HG03280 (cell line): Measurements from ENCODE around the gene QRICH2.
"Not testable (repeated sequence)": the region's sequence is repeated elsewhere in the genome, so short reads cannot be mapped to it uniquely, and the experiment has no call there.

Source experiments
- ATAC-seq: cut with Tn5 transposase; IDR thresholded peaks from one replicate; pipeline ENCODE4 v1.9.1; 2021; ENCODE audit warnings: mild to moderate bottlenecking, moderate library complexity; ENCODE audit not compliant: unreplicated experiment

The QRICH2 gene

GRCh38 chr17:76250141-76250540, 57.9 kb downstream of the QRICH2 start:
- ATAC-seq: no peak

- ATAC-seq: no peak
Measured at GRCh38 chr17:76248013-76248782, 59.9 kb downstream of the QRICH2 start.

- no peak for ATAC-seq
Measured at GRCh38 chr17:76247304-76247703, 60.8 kb downstream of the QRICH2 start.

GRCh38 chr17:76246080-76247066, 61.7 kb downstream of the QRICH2 start:
- ATAC-seq: peak; percentile 91

- not testable (repeated sequence) for ATAC-seq
Measured at GRCh38 chr17:76244721-76245120, 63.4 kb downstream of the QRICH2 start.

GRCh38 chr17:76243826-76244679, 64.0 kb downstream of the QRICH2 start:
- no peak for ATAC-seq

GRCh38 chr17:76241691-76242255, 66.3 kb downstream of the QRICH2 start:
- ATAC-seq: no peak

- no peak for ATAC-seq
Measured at GRCh38 chr17:76241204-76241538, 66.9 kb downstream of the QRICH2 start.

- ATAC-seq: peak; percentile 73
Measured at GRCh38 chr17:76240461-76241203, 67.4 kb downstream of the QRICH2 start, which contains the start of gene RNF157. Gene RNF157, minus strand, starts transcription at chr17:76240493. Its CDS starts 253 bp downstream, at chr17:76240240.

GRCh38 chr17:76239538-76240274, 68.4 kb downstream of the QRICH2 start:
- peak; percentile 5 for ATAC-seq

- ATAC-seq: no peak
Measured at GRCh38 chr17:76238847-76239537, 69.1 kb downstream of the QRICH2 start.

- no peak for ATAC-seq
Measured at GRCh38 chr17:76237859-76238313, 70.2 kb downstream of the QRICH2 start.

GRCh38 chr17:76236603-76237002, 71.5 kb downstream of the QRICH2 start:
- ATAC-seq: no peak

GRCh38 chr17:76235883-76236282, 72.2 kb downstream of the QRICH2 start:
- no peak for ATAC-seq

- ATAC-seq: no peak
Measured at GRCh38 chr17:76234354-76234679, 73.8 kb downstream of the QRICH2 start.

GRCh38 chr17:76233588-76234353, 74.3 kb downstream of the QRICH2 start:
- no peak for ATAC-seq

- no peak for ATAC-seq
Measured at GRCh38 chr17:76232342-76232741, 75.7 kb downstream of the QRICH2 start.

GRCh38 chr17:76226749-76227148, 81.3 kb downstream of the QRICH2 start:
- ATAC-seq: not testable (repeated sequence)
